HFF-Myc (cell line): Measurements from ENCODE around the gene SMYD3.

Experiments
- DNase-seq: peaks from one replicate; pipeline ENCODE4 v3.0.0-alpha.2; 2011; ENCODE audit warnings: low read depth; ENCODE audit errors: extremely low read depth
- H3K4me3 ChIP-seq: replicated peaks from 2 replicates; pipeline ENCODE4 v1.5.1; 2011; ENCODE audit warnings: low read depth, mild to moderate bottlenecking, control low read depth, low read length
- TF ChIP-seq, protein P1 (sequence below): IDR thresholded peaks from 2 replicates; pipeline ENCODE4 v1.5.1; 2012; ENCODE audit warnings: mild to moderate bottlenecking, low read depth, low read length, control low read depth; ENCODE audit errors: missing control alignments

SMYD3 gene

GRCh38 chr1:246503341-246503740 is 3.7 kb downstream of the SMYD3 start:
- no peak overlapping the region for H3K4me3 ChIP-seq
- TF ChIP-seq, protein P1, sequence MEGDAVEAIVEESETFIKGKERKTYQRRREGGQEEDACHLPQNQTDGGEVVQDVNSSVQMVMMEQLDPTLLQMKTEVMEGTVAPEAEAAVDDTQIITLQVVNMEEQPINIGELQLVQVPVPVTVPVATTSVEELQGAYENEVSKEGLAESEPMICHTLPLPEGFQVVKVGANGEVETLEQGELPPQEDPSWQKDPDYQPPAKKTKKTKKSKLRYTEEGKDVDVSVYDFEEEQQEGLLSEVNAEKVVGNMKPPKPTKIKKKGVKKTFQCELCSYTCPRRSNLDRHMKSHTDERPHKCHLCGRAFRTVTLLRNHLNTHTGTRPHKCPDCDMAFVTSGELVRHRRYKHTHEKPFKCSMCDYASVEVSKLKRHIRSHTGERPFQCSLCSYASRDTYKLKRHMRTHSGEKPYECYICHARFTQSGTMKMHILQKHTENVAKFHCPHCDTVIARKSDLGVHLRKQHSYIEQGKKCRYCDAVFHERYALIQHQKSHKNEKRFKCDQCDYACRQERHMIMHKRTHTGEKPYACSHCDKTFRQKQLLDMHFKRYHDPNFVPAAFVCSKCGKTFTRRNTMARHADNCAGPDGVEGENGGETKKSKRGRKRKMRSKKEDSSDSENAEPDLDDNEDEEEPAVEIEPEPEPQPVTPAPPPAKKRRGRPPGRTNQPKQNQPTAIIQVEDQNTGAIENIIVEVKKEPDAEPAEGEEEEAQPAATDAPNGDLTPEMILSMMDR = no peak
- peak; percentile 20 for DNase-seq

- H3K4me3 ChIP-seq = no peak overlapping the region
- TF ChIP-seq, protein P1 = peak; percentile 51
- peak; percentile 66 for DNase-seq
Measured at GRCh38 chr1:246497331-246497915, 9.7 kb downstream of the SMYD3 start.

- TF ChIP-seq, protein P1 = peak; percentile 86
- peak; percentile 46 for DNase-seq
- H3K4me3 ChIP-seq = no peak overlapping the region
Measured at GRCh38 chr1:246492611-246493245, 14.4 kb downstream of the SMYD3 start.

GRCh38 chr1:246491551-246492053 is 15.5 kb downstream of the SMYD3 start:
- TF ChIP-seq, protein P1 = no peak
- H3K4me3 ChIP-seq = no peak overlapping the region
- no peak for DNase-seq

- H3K4me3 ChIP-seq = no peak overlapping the region
- no peak for DNase-seq
- TF ChIP-seq, protein P1 = no peak
Measured at GRCh38 chr1:246488674-246489073, 18.4 kb downstream of the SMYD3 start.

- no peak overlapping the region for H3K4me3 ChIP-seq
- TF ChIP-seq, protein P1 = no peak
- no peak for DNase-seq
Measured at GRCh38 chr1:246483569-246483933, 23.5 kb downstream of the SMYD3 start.
